Thyroid gland (tissue), 4 donors: ENCODE data around the gene ARL10.

Experiments used
- POLR2A ChIP-seq, 2 donors: fragments of 450-650 bp; IDR thresholded peaks; one replicate each; pipeline ENCODE4 v1.6.1; 2017; ENCODE audit warnings: antibody characterized with exemption in 2 of 2, mild to moderate bottlenecking in 2 of 2, moderate library complexity in 1 of 2
- TF ChIP-seq, protein P1 (sequence below), 6 experiments: fragments of 200-600 bp in 3 of 6; fragments of 450-650 bp in 3 of 6; sonication (generic) in 3 of 6; IDR thresholded peaks; one replicate each; pipeline ENCODE4 v1.5.1; 2016 to 2019; ENCODE audit warnings: antibody characterized with exemption in 6 of 6, mild to moderate bottlenecking in 2 of 6, inconsistent platforms in 1 of 6, moderate library complexity in 1 of 6

DNA sequence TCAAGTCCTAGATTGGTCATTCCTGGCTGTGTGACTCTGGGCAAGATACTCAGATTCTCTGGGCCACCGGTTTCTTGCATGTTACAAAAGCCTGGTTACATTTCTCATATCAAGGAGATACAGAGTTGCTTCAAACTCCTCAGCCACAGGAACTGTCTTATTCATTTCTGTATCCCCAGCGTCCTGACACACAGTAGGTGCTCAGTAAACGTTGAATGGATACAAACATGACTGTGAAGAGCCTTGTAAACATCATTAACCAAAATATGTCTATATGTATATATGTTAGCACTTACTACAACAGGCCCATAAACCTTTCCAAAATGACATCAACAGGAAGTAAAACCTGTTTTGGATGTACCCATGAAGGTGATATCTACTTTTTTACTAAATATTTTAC lies 49.4 kb downstream of the ARL10 start:
- TF ChIP-seq, protein P1, sequence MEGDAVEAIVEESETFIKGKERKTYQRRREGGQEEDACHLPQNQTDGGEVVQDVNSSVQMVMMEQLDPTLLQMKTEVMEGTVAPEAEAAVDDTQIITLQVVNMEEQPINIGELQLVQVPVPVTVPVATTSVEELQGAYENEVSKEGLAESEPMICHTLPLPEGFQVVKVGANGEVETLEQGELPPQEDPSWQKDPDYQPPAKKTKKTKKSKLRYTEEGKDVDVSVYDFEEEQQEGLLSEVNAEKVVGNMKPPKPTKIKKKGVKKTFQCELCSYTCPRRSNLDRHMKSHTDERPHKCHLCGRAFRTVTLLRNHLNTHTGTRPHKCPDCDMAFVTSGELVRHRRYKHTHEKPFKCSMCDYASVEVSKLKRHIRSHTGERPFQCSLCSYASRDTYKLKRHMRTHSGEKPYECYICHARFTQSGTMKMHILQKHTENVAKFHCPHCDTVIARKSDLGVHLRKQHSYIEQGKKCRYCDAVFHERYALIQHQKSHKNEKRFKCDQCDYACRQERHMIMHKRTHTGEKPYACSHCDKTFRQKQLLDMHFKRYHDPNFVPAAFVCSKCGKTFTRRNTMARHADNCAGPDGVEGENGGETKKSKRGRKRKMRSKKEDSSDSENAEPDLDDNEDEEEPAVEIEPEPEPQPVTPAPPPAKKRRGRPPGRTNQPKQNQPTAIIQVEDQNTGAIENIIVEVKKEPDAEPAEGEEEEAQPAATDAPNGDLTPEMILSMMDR (IDR thresholded peaks at IDR 0.05): no peak
- TF ChIP-seq POLR2A (IDR thresholded peaks at IDR 0.05): no peak
